H1 (cell line): Measurements from ENCODE around the gene NMUR1.

Experiments used
- CEBPB ChIP-seq: IDR thresholded peaks from 2 replicates; pipeline ENCODE4 v1.6.1; 2012; ENCODE audit warnings: low read depth, low read length
- CTCF ChIP-seq, 3 experiments: IDR thresholded peaks; 1 replicate in 2 of 3; 2 replicates in 1 of 3; pipeline versions ENCODE4 v1.5.1 to v1.6.1; 2011; ENCODE audit warnings: low read length in 3 of 3, mild to moderate bottlenecking in 3 of 3, inconsistent platforms in 2 of 3, low read depth in 1 of 3, moderate library complexity in 1 of 3; ENCODE audit not compliant: insufficient read depth in 1 of 3; ENCODE audit errors: control extremely low read depth in 1 of 3
- EP300 ChIP-seq, 2 experiments: IDR thresholded peaks; 1 replicate in 1 of 2; 2 replicates in 1 of 2; pipeline ENCODE4 v1.6.1; 2011 to 2012; ENCODE audit warnings: low read depth in 2 of 2, low read length in 2 of 2, mild to moderate bottlenecking in 2 of 2, borderline replicate concordance in 1 of 2, inconsistent platforms in 1 of 2, moderate library complexity in 1 of 2
- SP2 ChIP-seq: IDR thresholded peaks from 2 replicates; pipeline ENCODE4 v1.6.1; 2012; ENCODE audit warnings: mild to moderate bottlenecking, low read length, inconsistent platforms

GRCh38 chr2:231488331-231488730, 41.9 kb downstream of the NMUR1 start:
- TF ChIP-seq SP2 (no peak), CTCF (IDR thresholded peaks at IDR 0.05; ENCODE audit: control extremely low read depth in 1 of 3, insufficient read depth in 1 of 3, low read depth in 1 of 3, low read length in 3 of 3) (no peak), EP300 (IDR thresholded peaks at IDR 0.05; ENCODE audit: borderline replicate concordance in 1 of 2, low read depth in 2 of 2, low read length in 2 of 2) (no peak), CEBPB (no peak)
